Non-pigmented ciliary epithelial cell (primary cell): ENCODE data around the gene CORO7.
A peak's percentile ranks its signal among the peaks of the same experiment; 100 is the strongest.

ENCODE experiments used
- DNase-seq: peaks from one replicate; pipeline ENCODE4 v3.0.0-alpha.2; 2010; ENCODE audit warnings: low read depth

The CORO7 gene

DNA sequence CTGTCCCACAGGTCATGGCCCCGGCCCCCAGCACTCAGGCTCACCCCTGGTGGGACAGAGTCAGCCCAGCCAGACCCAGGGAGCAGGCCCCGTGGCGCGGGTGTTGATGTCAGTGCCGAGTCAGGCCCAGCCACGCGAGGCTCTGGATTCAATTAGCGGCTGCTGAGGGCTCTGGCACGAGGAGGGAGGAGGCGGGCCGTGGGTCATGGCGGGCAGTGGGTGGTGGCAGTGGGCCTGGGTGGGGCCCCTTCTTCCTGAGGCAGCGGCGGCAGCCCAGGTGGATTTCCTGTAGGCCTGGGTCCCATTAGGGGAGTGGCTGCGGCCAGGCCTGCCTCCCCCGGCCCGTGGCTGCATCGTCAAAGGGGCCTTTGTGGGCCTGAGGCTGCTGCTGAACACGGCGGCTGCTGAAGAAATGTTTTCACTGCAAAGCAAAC lies 31.9 kb downstream of the CORO7 start:
- DNase-seq: no peak

DNA sequence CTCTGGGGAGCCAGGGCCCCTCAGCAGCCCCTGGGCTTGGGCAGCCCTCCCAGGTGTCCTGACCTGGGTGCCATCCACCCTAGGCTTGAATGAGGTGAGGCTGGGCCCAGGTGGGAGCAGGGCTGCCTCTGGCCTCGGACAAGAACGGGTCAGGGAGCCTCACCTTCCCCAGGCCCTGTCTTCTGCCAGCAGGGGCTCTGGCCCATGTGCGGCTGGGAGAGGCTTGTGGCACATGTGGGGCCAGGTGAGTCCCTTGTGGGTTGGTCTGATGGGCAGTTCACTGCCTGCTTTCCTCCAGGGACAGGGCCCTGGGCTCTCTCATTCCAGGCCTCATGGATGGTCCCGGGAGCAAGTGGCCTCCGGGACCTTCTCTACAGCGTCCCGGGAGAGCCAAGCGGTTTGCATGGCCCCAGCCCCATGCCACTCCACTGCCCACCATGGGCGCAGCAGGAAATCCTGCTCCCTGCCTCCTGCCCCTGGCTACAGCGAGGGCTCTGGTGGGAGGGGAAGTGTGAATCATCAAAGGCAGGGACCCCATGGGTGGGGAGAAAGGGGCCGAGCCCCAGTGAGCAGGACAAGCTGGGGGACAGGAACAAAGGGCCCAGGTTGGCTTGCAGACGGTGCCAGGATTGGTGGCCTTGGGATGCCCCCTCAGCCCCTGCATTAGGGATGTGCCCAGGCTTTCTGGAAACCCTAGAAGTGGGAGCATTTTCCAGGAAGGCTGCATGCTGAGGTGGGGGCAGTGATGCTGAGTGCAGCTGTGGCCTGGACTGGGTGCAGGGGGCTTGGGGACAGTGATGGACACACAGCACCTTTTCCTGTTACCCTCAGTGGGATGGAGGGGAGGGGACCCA lies 32.6 kb downstream of the CORO7 start:
- no peak for DNase-seq

DNA sequence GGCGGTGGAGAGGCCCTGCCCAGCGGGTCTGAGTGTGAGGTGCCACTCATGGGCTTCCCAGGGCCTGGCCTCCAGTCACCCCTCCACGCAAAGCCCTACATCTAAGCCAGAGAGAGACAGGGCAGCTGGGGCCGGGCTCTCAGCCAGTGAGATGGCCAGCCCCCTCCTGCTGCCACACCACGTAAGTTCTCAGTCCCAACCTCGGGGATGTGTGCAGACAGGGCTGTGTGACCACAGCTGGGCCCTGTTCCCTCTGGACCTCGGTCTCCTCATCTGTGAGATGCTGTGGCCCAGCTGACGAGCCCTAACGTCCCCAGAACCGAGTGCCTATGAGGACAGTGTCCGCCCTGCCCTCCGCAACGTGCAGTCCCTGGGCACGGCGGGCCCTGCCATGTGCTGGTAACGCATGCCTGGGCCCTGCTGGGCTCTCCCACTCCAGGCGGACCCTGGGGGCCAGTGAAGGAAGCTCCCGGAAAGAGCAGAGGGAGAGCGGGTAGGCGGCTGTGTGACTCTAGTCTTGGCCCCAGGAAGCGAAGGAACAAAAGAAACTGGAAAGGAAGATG lies 33.5 kb downstream of the CORO7 start:
- no peak for DNase-seq

DNA sequence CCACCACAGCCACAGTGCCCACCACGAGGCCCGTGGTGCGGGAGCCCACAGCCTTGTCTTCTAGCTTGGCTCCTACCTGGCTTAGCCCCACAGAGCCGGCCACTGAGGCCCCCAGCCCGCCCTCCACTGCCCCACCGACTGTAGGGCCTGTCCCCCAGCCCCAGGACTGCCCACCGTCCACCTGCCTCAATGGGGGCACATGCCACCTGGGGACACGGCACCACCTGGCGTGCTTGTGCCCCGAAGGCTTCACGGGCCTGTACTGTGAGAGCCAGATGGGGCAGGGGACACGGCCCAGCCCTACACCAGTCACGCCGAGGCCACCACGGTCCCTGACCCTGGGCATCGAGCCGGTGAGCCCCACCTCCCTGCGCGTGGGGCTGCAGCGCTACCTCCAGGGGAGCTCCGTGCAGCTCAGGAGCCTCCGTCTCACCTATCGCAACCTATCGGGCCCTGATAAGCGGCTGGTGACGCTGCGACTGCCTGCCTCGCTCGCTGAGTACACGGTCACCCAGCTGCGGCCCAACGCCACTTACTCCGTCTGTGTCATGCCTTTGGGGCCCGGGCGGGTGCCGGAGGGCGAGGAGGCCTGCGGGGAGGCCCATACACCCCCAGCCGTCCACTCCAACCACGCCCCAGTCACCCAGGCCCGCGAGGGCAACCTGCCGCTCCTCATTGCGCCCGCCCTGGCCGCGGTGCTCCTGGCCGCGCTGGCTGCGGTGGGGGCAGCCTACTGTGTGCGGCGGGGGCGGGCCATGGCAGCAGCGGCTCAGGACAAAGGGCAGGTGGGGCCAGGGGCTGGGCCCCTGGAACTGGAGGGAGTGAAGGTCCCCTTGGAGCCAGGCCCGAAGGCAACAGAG lies 34.2 kb downstream of the CORO7 start:
- no peak for DNase-seq

DNA sequence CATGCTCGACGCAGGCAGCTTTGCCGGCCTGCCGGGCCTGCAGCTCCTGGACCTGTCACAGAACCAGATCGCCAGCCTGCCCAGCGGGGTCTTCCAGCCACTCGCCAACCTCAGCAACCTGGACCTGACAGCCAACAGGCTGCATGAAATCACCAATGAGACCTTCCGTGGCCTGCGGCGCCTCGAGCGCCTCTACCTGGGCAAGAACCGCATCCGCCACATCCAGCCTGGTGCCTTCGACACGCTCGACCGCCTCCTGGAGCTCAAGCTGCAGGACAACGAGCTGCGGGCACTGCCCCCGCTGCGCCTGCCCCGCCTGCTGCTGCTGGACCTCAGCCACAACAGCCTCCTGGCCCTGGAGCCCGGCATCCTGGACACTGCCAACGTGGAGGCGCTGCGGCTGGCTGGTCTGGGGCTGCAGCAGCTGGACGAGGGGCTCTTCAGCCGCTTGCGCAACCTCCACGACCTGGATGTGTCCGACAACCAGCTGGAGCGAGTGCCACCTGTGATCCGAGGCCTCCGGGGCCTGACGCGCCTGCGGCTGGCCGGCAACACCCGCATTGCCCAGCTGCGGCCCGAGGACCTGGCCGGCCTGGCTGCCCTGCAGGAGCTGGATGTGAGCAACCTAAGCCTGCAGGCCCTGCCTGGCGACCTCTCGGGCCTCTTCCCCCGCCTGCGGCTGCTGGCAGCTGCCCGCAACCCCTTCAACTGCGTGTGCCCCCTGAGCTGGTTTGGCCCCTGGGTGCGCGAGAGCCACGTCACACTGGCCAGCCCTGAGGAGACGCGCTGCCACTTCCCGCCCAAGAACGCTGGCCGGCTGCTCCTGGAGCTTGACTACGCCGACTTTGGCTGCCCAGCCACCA lies 35.1 kb downstream of the CORO7 start:
- DNase-seq: no peak

DNA sequence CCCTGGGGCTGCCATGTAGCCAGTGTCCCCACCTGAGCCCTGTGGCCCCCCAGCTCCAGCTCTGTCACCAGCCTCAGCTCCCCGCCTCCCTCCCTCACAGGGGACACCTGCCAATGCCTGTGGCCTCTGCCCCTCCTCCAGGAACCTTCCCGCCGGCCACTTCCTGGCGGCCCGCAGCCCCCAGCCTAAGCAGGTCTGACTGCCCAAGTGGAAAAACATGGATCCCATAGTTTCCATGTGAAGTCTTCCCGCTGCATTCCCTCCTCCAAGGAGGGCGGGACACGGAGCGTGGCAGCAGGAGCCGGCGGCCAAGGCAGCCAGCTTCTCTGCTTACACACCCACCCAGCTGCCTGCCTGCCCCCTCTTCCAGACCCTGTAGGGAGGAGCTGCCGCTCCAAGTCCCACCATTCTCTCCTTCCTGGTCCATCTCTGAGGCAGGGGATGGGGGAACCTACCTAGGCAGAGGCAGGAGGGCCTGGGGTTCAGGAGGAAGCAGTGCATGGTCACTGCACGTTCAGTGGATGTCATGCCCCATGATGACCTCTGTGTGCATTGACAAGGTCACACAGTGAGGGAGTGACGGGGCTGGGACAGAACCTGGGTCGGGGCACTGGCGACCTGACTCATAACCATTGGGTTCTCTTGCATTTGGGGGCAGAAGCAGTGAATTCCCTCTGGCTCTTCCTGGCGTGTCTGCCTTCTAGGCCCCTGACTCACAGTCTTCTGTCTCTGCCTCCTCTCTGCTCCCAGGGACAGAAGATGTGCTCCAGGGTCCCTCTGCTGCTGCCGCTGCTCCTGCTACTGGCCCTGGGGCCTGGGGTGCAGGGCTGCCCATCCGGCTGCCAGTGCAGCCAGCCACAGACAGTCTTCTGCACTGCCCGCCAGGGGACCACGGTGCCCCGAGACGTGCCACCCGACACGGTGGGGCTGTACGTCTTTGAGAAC lies 36.0 kb downstream of the CORO7 start:
- no peak for DNase-seq

DNA sequence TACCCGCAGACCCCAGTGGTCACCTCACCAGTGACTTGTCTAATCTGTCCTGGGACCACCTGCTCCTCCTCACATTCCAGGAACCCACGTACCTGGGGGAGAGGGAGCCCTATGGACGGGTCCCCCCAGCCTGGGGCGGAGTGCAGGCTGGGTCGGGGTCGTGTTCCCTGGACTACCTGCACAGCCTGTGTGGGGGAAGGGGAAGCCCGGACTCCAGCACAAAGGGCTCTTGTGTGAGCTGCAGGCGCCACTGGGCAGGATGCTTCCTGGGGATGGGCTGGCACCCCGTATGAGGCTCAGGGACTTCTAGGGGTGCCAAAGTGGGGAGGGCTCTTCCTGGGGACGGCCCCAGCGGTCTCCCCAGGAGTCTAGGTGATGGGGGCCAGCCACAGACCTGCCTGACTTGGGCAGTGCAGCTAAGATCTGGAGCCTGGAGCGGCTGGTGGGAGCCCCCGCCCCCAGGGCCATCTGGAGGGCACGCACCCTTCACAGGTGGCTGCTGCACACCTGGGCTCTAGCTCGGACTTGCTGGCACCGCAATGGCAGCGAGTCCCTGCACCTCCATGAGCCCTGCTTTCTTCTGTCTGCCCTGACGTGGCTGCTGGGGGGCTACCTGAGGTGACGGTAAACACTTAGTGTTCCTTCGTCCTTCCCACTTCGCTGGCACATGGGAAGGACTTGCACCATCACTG lies 37.3 kb downstream of the CORO7 start:
- DNase-seq: no peak

DNA sequence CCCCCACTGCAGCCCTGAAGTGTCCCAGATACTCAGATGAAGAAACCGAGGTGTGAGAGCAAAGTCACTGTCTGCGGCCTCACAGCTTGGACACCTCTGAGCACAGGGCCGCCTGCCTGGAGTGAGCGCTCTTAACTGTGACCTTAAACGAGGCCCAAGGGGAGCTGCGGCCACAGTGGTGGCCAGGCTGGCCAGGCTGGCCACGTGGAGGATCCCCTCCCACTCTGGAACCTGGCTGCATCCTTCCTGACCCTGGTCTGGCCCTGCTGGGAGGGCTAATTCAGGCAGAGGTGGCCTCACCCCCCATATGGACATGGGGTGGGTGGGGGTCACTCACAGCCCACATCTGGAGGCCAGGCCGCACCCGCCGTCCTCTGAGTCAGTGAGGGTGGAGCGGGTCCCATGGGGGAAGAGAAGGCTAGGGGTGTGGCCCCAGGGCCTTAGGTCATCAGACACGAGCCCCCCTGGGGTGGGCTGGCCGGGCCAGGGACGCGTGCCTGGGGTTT lies 38.2 kb downstream of the CORO7 start:
- no peak for DNase-seq

DNA sequence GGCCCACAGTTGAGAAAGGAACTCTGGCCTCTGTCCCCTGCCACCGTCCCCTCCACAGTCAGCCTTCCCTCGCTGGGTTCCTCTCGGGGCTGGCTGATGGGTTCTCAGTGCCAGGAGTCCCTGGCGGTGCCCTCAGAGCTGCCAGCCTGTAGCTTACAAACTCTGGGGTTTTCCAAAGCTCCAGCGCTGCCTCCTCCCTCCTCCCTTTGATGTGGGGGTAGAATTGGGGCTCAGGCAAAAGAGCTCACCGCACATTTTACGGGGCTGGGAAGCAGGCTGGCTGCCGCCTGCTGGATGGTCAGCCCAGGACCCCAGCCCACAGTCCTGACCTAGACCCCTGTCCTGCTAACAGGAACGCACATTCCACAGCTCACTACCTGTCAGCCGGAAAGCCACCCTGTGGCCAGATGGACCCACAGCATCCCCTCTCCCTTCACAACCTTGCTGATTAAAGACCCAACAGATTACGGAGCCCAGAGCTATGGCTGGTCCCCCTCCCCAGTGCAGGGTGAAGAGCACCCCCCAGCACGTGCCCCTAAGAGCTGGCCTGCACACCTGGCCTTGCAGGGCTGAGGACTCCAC lies 38.7 kb downstream of the CORO7 start:
- no peak for DNase-seq

DNA sequence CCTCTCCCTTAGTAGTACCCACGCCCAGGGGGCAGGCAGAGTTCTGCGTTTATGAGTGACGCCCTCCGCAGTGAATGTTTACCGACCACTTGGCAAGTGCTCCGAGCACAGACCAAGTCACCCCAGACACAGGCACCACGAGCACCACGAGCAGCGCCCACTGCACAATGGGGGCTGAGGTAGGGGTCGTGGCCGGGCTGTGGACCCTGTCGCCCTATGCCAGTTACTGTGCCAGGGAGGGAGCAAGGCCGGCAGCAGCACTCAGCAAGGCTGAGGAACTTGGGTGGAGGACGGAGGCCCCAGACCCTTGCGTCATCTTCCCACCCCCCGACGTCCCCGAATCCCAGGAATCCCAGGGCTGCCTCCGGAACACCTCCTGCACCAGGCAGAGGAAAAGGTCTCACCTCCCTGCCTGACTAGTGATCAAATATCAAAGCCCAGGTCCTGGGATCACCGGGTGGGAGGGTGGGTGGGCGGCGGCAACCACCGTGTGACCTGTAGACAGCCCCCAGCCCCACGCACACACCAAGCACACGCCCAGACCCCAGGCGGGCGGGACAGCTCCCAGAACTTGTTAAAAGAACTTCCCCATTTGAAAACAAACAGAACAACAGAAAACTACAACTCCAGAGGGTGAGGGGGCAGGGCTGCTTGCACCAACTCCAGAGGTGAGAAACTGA lies 39.4 kb downstream of the CORO7 start:
- no peak for DNase-seq

DNA sequence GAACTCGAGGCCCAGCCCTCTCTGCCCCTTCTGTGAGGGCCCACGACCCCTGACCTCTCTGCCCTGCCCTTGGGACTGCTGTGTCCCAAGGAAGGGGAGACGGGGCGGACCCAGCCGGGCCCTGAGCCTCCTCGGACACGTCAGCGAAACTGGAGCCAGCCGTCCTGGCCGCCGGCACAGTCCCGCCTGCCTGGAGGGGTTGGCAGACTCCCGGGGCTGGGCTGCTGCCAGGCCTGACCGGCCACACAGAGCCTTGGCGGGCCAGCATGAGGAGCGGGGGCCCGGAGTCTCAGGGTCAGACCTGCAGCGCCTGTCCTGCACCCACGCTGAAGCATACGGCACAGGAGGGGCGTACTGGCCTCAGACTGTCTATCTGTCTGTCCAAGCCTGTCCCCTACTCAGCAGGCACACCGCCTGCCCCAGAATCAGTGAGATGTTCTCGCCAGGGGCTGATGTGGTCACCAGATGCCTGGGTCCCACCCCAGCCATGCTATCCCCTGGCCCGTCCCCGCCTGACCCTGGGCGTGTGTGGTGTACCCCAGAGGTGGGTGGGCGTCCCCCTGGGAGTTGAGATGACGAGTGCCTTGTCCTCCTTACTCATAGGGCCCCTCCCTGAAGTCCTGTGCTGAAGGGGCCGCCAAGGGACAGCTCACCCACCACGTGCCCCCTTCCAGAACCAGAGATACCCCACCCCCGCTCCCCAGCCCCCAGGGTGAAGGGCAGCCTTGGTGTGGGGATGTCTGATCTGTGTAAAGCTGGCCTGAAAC lies 40.1 kb downstream of the CORO7 start:
- no peak for DNase-seq

DNA sequence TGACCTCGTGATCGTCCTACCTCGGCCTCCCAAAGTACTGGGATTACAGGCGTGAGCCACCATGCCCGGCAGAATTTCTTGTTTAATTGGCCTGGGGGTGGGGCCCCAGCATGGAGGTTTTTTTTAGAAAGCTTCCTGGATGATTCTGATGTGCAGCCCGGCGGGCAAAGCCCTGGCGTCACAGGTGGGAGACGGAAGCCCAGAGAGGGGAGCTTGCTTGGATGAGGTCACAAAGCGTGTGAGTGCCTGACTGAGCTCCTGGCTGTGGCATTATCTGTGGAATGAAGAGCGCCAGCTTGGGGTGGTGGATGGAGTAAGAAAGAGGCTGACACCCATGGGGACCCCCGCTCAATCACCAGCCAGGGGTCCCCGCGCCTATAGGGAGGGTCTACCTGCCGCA lies 40.7 kb downstream of the CORO7 start:
- no peak for DNase-seq

DNA sequence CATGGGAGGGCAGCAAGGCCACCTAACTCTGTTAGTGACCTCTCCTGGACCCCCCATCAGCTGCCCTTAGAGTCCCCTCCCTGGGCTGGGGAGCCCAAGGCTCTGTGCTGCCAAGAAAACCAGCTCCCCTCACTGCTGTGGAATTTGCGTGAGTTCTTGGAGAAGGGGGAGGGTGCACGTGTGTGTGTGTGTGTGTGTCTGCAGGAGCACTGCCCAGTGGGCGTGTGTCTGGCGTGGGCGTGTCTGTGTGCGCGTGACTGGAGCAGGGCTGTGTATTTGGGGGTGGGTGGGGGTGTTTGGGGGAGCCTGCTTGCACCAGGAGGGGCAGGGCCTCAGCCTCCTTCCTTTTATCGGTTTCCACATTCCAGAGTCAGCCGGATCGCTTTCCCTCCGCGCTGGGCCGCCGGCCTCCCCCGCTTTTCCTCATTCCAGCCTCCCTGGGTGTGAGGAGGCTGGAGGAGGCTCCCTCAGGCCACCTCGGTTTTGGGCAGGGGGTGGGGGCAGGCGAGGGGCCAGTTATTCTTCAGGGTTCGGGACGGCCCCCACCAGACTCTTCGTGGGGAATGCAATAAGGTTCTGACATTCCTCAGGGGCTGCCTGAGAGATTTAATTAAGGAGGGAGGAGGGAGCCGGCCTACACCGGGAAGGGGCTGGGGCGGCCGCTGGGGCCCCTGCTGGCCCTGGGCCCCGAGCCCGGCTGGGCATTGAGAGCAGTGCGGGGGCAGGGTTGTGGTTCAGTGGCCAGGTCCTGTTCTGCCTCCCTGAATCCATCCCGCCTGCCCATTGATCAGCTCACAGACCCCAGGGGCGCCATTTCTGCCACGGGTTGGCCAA lies 42.3 kb downstream of the CORO7 start:
- peak; percentile 76 for DNase-seq

DNA sequence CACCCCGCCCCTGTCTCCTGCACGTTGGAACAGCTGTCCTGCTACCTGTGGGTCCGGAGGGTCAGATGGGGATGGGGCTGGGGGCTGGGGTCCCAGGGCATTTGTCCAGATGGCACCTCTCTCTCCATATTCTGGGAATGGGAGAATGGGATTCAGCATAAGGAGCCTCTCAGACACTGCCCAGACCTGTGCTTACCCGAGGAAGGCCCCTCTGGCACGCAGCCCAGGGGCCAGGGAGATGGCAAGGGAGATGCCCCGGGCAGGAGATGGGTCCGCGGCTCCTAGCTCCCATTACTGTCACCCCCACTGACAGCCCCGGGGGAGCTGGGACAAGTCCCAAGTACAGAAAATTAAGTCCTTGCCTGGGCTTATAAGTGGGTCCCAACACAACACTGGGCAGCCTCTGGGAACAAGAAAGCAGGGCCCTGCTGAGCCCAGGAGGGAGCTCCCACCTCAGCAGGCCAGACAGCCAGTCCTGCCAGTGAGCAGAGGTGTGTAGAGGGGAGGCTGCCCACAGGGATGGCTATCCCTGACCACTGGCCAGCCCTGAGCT lies 43.0 kb downstream of the CORO7 start:
- DNase-seq: no peak

DNA sequence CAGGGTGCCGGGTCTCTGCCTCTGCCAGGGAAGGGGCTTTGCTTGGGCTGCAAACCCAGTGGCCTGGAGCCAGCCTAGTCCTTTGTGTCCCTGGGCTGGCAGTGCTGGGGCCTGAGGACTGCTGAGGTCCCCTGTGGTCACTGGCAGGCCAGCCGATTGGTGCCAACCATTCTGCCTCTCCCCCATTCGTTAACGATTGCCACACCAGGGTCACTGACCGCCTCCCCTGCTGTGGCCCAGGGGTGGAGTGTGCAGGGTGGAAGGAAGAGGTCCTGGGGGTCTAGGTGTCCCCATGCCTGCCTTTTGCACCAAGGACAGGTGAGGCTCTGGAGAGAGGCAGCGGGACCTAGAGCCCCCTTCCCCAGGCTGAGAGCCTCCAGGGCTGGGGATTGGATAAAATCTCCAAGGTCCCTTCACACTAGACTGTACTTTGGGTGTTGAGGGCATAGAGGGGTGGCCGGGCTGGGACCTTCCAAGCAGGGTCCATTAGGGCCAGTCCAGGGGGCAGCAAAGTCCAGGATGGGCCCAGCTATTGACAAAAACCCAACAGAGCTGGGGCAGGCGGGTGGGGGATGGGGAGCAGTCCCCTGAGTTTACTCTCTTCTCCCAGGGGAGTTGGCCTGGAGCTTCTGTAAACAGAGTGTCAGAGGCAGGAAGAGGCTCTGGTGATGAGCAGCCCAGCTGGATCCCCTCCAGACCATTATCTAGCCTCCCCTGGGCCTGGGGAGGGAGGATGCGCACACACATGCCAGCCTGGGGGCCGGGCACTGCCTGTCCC lies 43.6 kb downstream of the CORO7 start:
- no peak for DNase-seq

DNA sequence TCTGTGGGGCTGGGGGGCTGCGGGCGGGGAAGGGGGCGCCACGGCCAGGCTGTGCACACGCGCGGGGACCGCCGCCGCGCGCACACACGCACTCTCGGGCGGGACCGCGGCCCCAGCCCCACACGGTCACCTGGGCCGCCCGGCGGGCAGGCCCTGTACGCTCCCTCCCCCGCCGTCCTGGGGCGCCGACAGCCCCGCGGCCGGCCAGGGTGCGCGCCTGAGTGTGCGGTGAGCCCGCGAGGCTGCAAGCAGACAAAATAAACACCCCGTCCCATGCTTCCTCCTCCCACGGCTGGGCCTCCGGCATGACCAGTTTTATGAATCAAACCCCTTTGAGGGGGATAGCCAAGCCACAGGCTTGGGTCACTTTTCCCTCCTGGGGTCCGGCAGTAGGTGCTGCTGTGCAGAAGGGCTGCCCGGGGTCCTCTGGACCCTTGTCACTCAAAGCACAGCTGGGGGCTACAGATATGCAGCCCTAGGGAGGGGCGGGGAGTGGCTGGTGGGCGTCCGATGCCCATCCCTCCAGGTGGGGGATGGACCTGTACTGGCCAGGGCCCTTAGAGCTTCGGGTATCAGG lies 44.3 kb downstream of the CORO7 start:
- DNase-seq: no peak
